ENCODE data around the gene LINC01488. TPM values are rescaled to one million over a fixed set of nuclear protein-coding genes. Genes with fewer than 3 reads are reported as not detected.
A peak's percentile ranks its signal among the peaks of the same experiment; 100 is the strongest.

LINC01488 gene
- total RNA-seq, 1 experiment from 2014 or later = not detected

- Histone ChIP-seq H3K4me1 (no peaks in the 10 kb centered on the region), H3K9me3 (no peaks in the 10 kb centered on the region), H3K36me3 (ENCODE audit: control insufficient read depth, insufficient read depth, low read length) (no peaks in the 10 kb centered on the region), H3K27me3 (replicated peaks; ENCODE audit: control insufficient read depth, insufficient read depth, low read length) (no peaks in the 10 kb centered on the region), H3K4me3 (ENCODE audit: low read depth, low read length) (no peak overlapping the region)
- peak in 1 of 2 experiments; percentile 25 for DNase-seq
- no peak overlapping the region for H3K27ac Mint-ChIP-seq (ENCODE audit: unreplicated experiment)
- H3K27me3 Mint-ChIP-seq (ENCODE audit: insufficient read depth, unreplicated experiment) = no peaks in the 10 kb centered on the region
- ChIA-PET POLR2A (no interaction called here), CTCF (interaction anchor here (0.6 kb wide), 1 partner anchor 98 kb away, joined by 4 read pairs; no protein-coding TSS in a partner anchor)
- intact Hi-C loops (cut with micrococcal nuclease; ENCODE audit: unreplicated experiment) = no loop called here
- no peaks in the 10 kb centered on the region for H3K4me1 Mint-ChIP-seq (ENCODE audit: low read depth, unreplicated experiment)
- BruUV-seq (replicated peaks) = no TSS peak
- no peak for TF ChIP-seq CTCF (IDR thresholded peaks at IDR 0.05; ENCODE audit: insufficient read depth in 1 of 2, low read depth in 1 of 2, low read length in 1 of 2, severe bottlenecking in 1 of 2, unreplicated experiment in 1 of 2)
- no peaks in the 10 kb centered on the region for H3K9me3 Mint-ChIP-seq (ENCODE audit: unreplicated experiment)
- peaks cover 6% of the 10 kb centered on the region for H3K36me3 Mint-ChIP-seq (ENCODE audit: insufficient read depth, unreplicated experiment)
- H3K4me3 Mint-ChIP-seq (ENCODE audit: unreplicated experiment) = no peak overlapping the region
Observed at GRCh38 chr11:69541001-69541285, 59.5 kb downstream of the LINC01488 start.

GRCh38 chr11:69541501-69542313 is 60.2 kb downstream of the LINC01488 start:
- no peaks in the 10 kb centered on the region for H3K27me3 ChIP-seq (replicated peaks; ENCODE audit: control insufficient read depth, insufficient read depth, low read length)
- Mint-ChIP-seq H3K4me3 (ENCODE audit: unreplicated experiment) (no peak overlapping the region), H3K36me3 (ENCODE audit: insufficient read depth, unreplicated experiment) (peaks cover 6% of the 10 kb centered on the region), H3K27me3 (ENCODE audit: insufficient read depth, unreplicated experiment) (no peaks in the 10 kb centered on the region), H3K4me1 (ENCODE audit: low read depth, unreplicated experiment) (peaks cover 7% of the 10 kb centered on the region), H3K9me3 (ENCODE audit: unreplicated experiment) (no peaks in the 10 kb centered on the region), H3K27ac (ENCODE audit: unreplicated experiment) (no peak overlapping the region)
- POLR2A ChIA-PET = no interaction called here
- CTCF ChIA-PET = no interaction called here
- no TSS peak for BruUV-seq (replicated peaks)
- intact Hi-C loops (cut with micrococcal nuclease; ENCODE audit: unreplicated experiment) = no loop called here
- no peaks in the 10 kb centered on the region for H3K9me3 ChIP-seq
- no peak for TF ChIP-seq CTCF (IDR thresholded peaks at IDR 0.05; ENCODE audit: insufficient read depth in 1 of 2, low read depth in 1 of 2, low read length in 1 of 2, severe bottlenecking in 1 of 2, unreplicated experiment in 1 of 2)
- no peak overlapping the region for H3K4me3 ChIP-seq (ENCODE audit: low read depth, low read length)
- H3K36me3 ChIP-seq (ENCODE audit: control insufficient read depth, insufficient read depth, low read length) = no peaks in the 10 kb centered on the region
- H3K4me1 ChIP-seq = no peaks in the 10 kb centered on the region
- DNase-seq = peak in 1 of 2 experiments; percentile 26

GRCh38 chr11:69542314-69543168 is 61.1 kb downstream of the LINC01488 start:
- Mint-ChIP-seq H3K27ac (ENCODE audit: unreplicated experiment) (no peak overlapping the region), H3K27me3 (ENCODE audit: insufficient read depth, unreplicated experiment) (no peaks in the 10 kb centered on the region), H3K36me3 (ENCODE audit: insufficient read depth, unreplicated experiment) (peaks cover 6% of the 10 kb centered on the region), H3K4me3 (ENCODE audit: unreplicated experiment) (no peak overlapping the region), H3K9me3 (ENCODE audit: unreplicated experiment) (no peaks in the 10 kb centered on the region), H3K4me1 (ENCODE audit: low read depth, unreplicated experiment) (peaks cover 7% of the 10 kb centered on the region)
- no TSS peak for BruUV-seq (replicated peaks)
- intact Hi-C loops (cut with micrococcal nuclease; ENCODE audit: unreplicated experiment) = no loop called here
- Histone ChIP-seq H3K4me3 (ENCODE audit: low read depth, low read length) (no peak overlapping the region), H3K9me3 (no peaks in the 10 kb centered on the region), H3K4me1 (no peaks in the 10 kb centered on the region), H3K27me3 (replicated peaks; ENCODE audit: control insufficient read depth, insufficient read depth, low read length) (no peaks in the 10 kb centered on the region), H3K36me3 (ENCODE audit: control insufficient read depth, insufficient read depth, low read length) (no peaks in the 10 kb centered on the region)
- ChIA-PET POLR2A (interaction anchor here (0.6 kb wide), 1 partner anchor 8 kb away, joined by 3 read pairs; no protein-coding TSS in a partner anchor), CTCF (no interaction called here)
- no peak for TF ChIP-seq CTCF (IDR thresholded peaks at IDR 0.05; ENCODE audit: insufficient read depth in 1 of 2, low read depth in 1 of 2, low read length in 1 of 2, severe bottlenecking in 1 of 2, unreplicated experiment in 1 of 2)
- DNase-seq = peak in 1 of 2 experiments; percentile 19

Other genes with a start within 250 kb of the LINC01488 start
- 0.52 TPM in 1 of 2 replicates, not detected in the other for gene MYEOV, start 187.5 kb upstream of the LINC01488 start, total RNA-seq (2022)
- gene CCND1, start 159.5 kb downstream of the LINC01488 start, total RNA-seq (2022) = 288 and 331 TPM in 2 replicates
- gene LTO1, start 193.7 kb downstream of the LINC01488 start, total RNA-seq (2022) = 49.3 and 51.3 TPM in 2 replicates
- 1.1 and 1.7 TPM in 2 replicates for gene FGF19, start 222.4 kb downstream of the LINC01488 start, total RNA-seq (2022)